Right kidney (tissue), 1 donor: ENCODE results near the gene DLEC1.
"Not testable (repeated sequence)": the region's sequence is repeated elsewhere in the genome, so short reads cannot be mapped to it uniquely, and the experiment has no call there.

ENCODE experiments used
- DNase-seq: peaks from one replicate; pipeline ENCODE4 v3.0.0-alpha.2; 2016

DLEC1 gene

GRCh38 chr3:38038447-38038911 lies 529 bp upstream of the DLEC1 start:
- DNase-seq = no peak

GRCh38 chr3:38039899-38040261 lies 872 bp downstream of the DLEC1 start:
- DNase-seq = no peak

GRCh38 chr3:38040401-38040800 lies 1.4 kb downstream of the DLEC1 start:
- DNase-seq = no peak

GRCh38 chr3:38043486-38043885 lies 4.5 kb downstream of the DLEC1 start:
- DNase-seq = no peak

GRCh38 chr3:38046027-38046426 lies 7.0 kb downstream of the DLEC1 start:
- no peak for DNase-seq

- DNase-seq = no peak
These were observed 7.8 kb downstream of the DLEC1 start for GRCh38 chr3:38046821-38047220.

GRCh38 chr3:38047896-38048295 lies 8.9 kb downstream of the DLEC1 start:
- DNase-seq = no peak

GRCh38 chr3:38049358-38050126 lies 10.5 kb downstream of the DLEC1 start:
- no peak for DNase-seq

GRCh38 chr3:38051131-38051530 lies 12.1 kb downstream of the DLEC1 start:
- DNase-seq = no peak

- not testable (repeated sequence) for DNase-seq
These were observed 14.3 kb downstream of the DLEC1 start for GRCh38 chr3:38053286-38053685.

GRCh38 chr3:38053813-38054498 lies 14.9 kb downstream of the DLEC1 start:
- not testable (repeated sequence) for DNase-seq

- no peak for DNase-seq
These were observed 15.5 kb downstream of the DLEC1 start for GRCh38 chr3:38054499-38055001.

GRCh38 chr3:38059148-38059547 lies 20.1 kb downstream of the DLEC1 start:
- DNase-seq = no peak

GRCh38 chr3:38059591-38059990 lies 20.6 kb downstream of the DLEC1 start:
- no peak for DNase-seq

- no peak for DNase-seq
These were observed 23.8 kb downstream of the DLEC1 start for GRCh38 chr3:38062809-38063208.

- not testable (repeated sequence) for DNase-seq
These were observed 25.4 kb downstream of the DLEC1 start for GRCh38 chr3:38064453-38064852.

GRCh38 chr3:38067508-38068233 lies 28.7 kb downstream of the DLEC1 start:
- DNase-seq = no peak

- no peak for DNase-seq
These were observed 31.0 kb downstream of the DLEC1 start for GRCh38 chr3:38070013-38070412.

GRCh38 chr3:38077073-38077472 lies 38.1 kb downstream of the DLEC1 start:
- not testable (repeated sequence) for DNase-seq

GRCh38 chr3:38082296-38082695 lies 43.3 kb downstream of the DLEC1 start:
- DNase-seq = not testable (repeated sequence)

GRCh38 chr3:38083254-38083653 lies 44.2 kb downstream of the DLEC1 start:
- not testable (repeated sequence) for DNase-seq

- no peak for DNase-seq
These were observed 44.9 kb downstream of the DLEC1 start for GRCh38 chr3:38083871-38084333.
